Measurements from ENCODE around the gene TOR1AIP2. TPM values are rescaled to one million over a fixed set of nuclear protein-coding genes. Genes with fewer than 3 reads are reported as not detected.
A peak's percentile ranks its signal among the peaks of the same experiment; 100 is the strongest.

Gene TOR1AIP2
- total and polyA plus RNA-seq, 10 of the 15 experiments (the other 5 are each of a cell fraction or from before 2014, with no cell fraction given): 5.3 to 38.9 (median 15.4) TPM

DNA sequence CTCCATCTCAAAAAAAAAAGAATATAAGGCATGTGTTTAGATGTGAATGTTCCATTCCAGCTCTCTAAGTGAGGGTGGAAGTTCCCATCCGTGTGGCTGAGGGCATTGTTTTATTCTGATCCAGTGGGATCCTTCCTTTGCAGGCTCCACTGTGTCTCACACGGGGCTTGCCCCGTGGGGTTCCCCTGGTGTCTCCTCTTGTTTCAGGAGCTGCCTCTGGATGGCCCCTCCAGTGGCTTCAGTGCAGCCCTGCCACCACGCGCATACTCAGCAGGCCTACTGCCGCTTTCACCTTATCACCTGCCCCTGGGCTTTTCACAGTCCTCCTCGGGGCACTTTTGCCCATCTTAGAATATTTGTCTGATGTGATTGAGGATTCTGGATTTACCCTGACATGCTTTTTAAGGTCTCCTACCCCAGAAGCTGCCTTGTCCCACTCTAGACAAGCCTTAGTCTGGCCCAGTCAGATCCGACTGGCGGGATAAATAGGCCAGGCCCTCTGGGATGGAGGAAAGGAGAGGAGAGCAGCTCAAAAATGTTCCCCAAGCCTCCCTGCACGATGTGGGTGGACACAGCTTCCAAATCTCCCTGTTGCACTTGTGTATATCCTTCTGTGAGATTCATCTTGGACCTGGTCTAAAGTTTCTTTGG, 79.3 kb downstream of the TOR1AIP2 start:
- BruUV-seq (replicated peaks): no TSS peak
- Histone ChIP-seq H3K79me2 (ENCODE audit: control insufficient read depth, insufficient read depth, low read length) (no peaks in the 10 kb centered on the region), H3K27me3 (replicated peaks in 1 of 2; ENCODE audit: control insufficient read depth in 2 of 2, insufficient read depth in 2 of 2, low read length in 1 of 2) (no peaks in the 10 kb centered on the region; a peak in 1 of 4 replicates), H3K36me3 (ENCODE audit: control insufficient read depth in 2 of 2, insufficient read depth in 2 of 2, low read length in 1 of 2) (no peaks in the 10 kb centered on the region), H3K4me1 (ENCODE audit: control insufficient read depth, insufficient read depth, low read length) (no peaks in the 10 kb centered on the region; the same call in 1 of the 2 replicates), H3K4me2 (ENCODE audit: control insufficient read depth, insufficient read depth) (no peak overlapping the region), H3K9me3 (replicated peaks; ENCODE audit: control insufficient read depth, insufficient read depth, low read length) (no peaks in the 10 kb centered on the region), H4K20me1 (ENCODE audit: control insufficient read depth, insufficient read depth) (no peaks in the 10 kb centered on the region), H2AFZ (ENCODE audit: control insufficient read depth, low read depth, low read length) (no peak overlapping the region), H3K4me3 (no peak overlapping the region), H3K27ac (ENCODE audit: control insufficient read depth, insufficient read depth) (no peak overlapping the region), H3K9ac (ENCODE audit: control insufficient read depth, insufficient read depth, low read length) (no peak overlapping the region)
- TF ChIP-seq, protein P1, sequence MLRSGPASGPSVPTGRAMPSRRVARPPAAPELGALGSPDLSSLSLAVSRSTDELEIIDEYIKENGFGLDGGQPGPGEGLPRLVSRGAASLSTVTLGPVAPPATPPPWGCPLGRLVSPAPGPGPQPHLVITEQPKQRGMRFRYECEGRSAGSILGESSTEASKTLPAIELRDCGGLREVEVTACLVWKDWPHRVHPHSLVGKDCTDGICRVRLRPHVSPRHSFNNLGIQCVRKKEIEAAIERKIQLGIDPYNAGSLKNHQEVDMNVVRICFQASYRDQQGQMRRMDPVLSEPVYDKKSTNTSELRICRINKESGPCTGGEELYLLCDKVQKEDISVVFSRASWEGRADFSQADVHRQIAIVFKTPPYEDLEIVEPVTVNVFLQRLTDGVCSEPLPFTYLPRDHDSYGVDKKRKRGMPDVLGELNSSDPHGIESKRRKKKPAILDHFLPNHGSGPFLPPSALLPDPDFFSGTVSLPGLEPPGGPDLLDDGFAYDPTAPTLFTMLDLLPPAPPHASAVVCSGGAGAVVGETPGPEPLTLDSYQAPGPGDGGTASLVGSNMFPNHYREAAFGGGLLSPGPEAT (IDR thresholded peaks at IDR 0.05; ENCODE audit: low read depth): peak; percentile 22; the same call in 1 of the 2 replicates
- no peak for TF ChIP-seq IKZF2 (IDR thresholded peaks at IDR 0.05)
- no peak for TF ChIP-seq BCL11A (IDR thresholded peaks at IDR 0.05; ENCODE audit: low read depth, low read length)
- DNase-seq (ENCODE audit: low read depth, low spot score) (no peak), FAIRE-seq (no peak), ATAC-seq (peak; percentile 66)
- ChIA-PET CTCF (interaction anchor here (1.1 to 6.8 kb wide), 4 partner anchors 11 to 92 kb away, joined by 5 to 60 read pairs (median 22); no protein-coding TSS in a partner anchor), POLR2A (no interaction called here), RAD21 (ENCODE audit: unreplicated experiment) (interaction anchor here (1.3 to 3.7 kb wide), 3 partner anchors 11 to 92 kb away, joined by 3 to 19 read pairs (median 16); no protein-coding TSS in a partner anchor), SMC1A (ENCODE audit: uncharacterized antibody, unreplicated experiment) (interaction anchor here (1.0 to 2.2 kb wide), 3 partner anchors 10 to 92 kb away, joined by 3 to 5 read pairs (median 5); no protein-coding TSS in a partner anchor)
- in situ Hi-C loops (cut with MboI): no loop called here
- 42% methylated on average over 10 of the region's 10 CpGs for WGBS (ENCODE audit: insufficient coverage, insufficient replicate concordance, low lambda C conversion rate, missing lambda C conversion rate)
- intact Hi-C loops (cut with micrococcal nuclease; ENCODE audit: unreplicated experiment): no loop called here

DNA sequence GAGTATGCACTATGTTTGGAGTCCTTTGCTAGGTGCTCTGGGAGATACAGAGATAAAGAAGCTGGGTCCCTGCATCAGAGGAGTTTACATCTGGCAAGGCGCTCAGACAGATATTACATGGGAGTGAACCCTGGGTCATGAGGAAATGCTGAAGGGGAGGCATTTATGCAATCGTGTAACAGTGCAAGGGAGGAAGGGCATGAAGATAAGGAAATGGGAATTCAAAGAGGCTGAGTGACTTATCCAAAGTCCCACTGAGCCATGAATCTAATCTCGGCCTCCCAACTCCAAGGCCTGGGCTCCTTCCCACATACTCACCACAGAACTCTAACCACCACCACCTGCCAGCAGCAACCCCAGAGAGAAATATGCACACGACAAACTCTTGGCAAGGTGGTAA, 82.9 kb downstream of the TOR1AIP2 start:
- Histone ChIP-seq H4K20me1 (ENCODE audit: control insufficient read depth, insufficient read depth) (no peaks in the 10 kb centered on the region), H3K27ac (ENCODE audit: control insufficient read depth, insufficient read depth) (no peak overlapping the region), H3K9me3 (replicated peaks; ENCODE audit: control insufficient read depth, insufficient read depth, low read length) (no peaks in the 10 kb centered on the region), H3K4me2 (ENCODE audit: control insufficient read depth, insufficient read depth) (no peak overlapping the region), H3K9ac (ENCODE audit: control insufficient read depth, insufficient read depth, low read length) (no peak overlapping the region), H3K27me3 (replicated peaks in 1 of 2; ENCODE audit: control insufficient read depth in 2 of 2, insufficient read depth in 2 of 2, low read length in 1 of 2) (no peaks in the 10 kb centered on the region; a peak in 1 of 4 replicates), H3K4me3 (no peak overlapping the region), H2AFZ (ENCODE audit: control insufficient read depth, low read depth, low read length) (no peak overlapping the region), H3K79me2 (ENCODE audit: control insufficient read depth, insufficient read depth, low read length) (no peaks in the 10 kb centered on the region), H3K4me1 (ENCODE audit: control insufficient read depth, insufficient read depth, low read length) (no peaks in the 10 kb centered on the region), H3K36me3 (ENCODE audit: control insufficient read depth in 2 of 2, insufficient read depth in 2 of 2, low read length in 1 of 2) (no peaks in the 10 kb centered on the region)
- ChIA-PET SMC1A (ENCODE audit: uncharacterized antibody, unreplicated experiment) (no interaction called here), CTCF (interaction anchor here (1.3 kb wide), 2 partner anchors 15 to 20 kb away, joined by 3 read pairs; no protein-coding TSS in a partner anchor), POLR2A (no interaction called here), RAD21 (ENCODE audit: unreplicated experiment) (no interaction called here)
- no TSS peak for BruUV-seq (replicated peaks)
- no peak for ATAC-seq
- no peak for DNase-seq (ENCODE audit: low read depth, low spot score)
- WGBS (ENCODE audit: insufficient coverage, insufficient replicate concordance, low lambda C conversion rate, missing lambda C conversion rate): 21% methylated on average over 4 of the region's 4 CpGs
- intact Hi-C loops (cut with micrococcal nuclease; ENCODE audit: unreplicated experiment) (no loop called here), in situ Hi-C loops (cut with MboI) (no loop called here)
- no peak for FAIRE-seq
- TF ChIP-seq CHD2 (IDR thresholded peaks at IDR 0.05; ENCODE audit: borderline replicate concordance, low read depth, low read length): no peak
- TF ChIP-seq HDAC6 (IDR thresholded peaks at IDR 0.05; ENCODE audit: unreplicated experiment): no peak
- no peak for TF ChIP-seq MEF2B (IDR thresholded peaks at IDR 0.05; ENCODE audit: partially characterized antibody, poor library complexity, severe bottlenecking)
- TF ChIP-seq SIX5 (IDR thresholded peaks at IDR 0.05; ENCODE audit: low read depth, low read length, severe bottlenecking): no peak
- TF ChIP-seq, protein P2, sequence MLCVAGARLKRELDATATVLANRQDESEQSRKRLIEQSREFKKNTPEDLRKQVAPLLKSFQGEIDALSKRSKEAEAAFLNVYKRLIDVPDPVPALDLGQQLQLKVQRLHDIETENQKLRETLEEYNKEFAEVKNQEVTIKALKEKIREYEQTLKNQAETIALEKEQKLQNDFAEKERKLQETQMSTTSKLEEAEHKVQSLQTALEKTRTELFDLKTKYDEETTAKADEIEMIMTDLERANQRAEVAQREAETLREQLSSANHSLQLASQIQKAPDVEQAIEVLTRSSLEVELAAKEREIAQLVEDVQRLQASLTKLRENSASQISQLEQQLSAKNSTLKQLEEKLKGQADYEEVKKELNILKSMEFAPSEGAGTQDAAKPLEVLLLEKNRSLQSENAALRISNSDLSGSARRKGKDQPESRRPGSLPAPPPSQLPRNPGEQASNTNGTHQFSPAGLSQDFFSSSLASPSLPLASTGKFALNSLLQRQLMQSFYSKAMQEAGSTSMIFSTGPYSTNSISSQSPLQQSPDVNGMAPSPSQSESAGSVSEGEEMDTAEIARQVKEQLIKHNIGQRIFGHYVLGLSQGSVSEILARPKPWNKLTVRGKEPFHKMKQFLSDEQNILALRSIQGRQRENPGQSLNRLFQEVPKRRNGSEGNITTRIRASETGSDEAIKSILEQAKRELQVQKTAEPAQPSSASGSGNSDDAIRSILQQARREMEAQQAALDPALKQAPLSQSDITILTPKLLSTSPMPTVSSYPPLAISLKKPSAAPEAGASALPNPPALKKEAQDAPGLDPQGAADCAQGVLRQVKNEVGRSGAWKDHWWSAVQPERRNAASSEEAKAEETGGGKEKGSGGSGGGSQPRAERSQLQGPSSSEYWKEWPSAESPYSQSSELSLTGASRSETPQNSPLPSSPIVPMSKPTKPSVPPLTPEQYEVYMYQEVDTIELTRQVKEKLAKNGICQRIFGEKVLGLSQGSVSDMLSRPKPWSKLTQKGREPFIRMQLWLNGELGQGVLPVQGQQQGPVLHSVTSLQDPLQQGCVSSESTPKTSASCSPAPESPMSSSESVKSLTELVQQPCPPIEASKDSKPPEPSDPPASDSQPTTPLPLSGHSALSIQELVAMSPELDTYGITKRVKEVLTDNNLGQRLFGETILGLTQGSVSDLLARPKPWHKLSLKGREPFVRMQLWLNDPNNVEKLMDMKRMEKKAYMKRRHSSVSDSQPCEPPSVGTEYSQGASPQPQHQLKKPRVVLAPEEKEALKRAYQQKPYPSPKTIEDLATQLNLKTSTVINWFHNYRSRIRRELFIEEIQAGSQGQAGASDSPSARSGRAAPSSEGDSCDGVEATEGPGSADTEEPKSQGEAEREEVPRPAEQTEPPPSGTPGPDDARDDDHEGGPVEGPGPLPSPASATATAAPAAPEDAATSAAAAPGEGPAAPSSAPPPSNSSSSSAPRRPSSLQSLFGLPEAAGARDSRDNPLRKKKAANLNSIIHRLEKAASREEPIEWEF (IDR thresholded peaks at IDR 0.05; ENCODE audit: insufficient replicate concordance, low read depth, low read length): no peak
- TF ChIP-seq RFX5 (IDR thresholded peaks at IDR 0.05; ENCODE audit: low read depth, low read length): no peak
